ENCODE data around the gene FGD3.

Gene FGD3

GRCh38 chr9:93049491-93049890 lies 102.2 kb downstream of the FGD3 start:
- H3K4me1 ChIP-seq (ENCODE audit: insufficient read depth, poor library complexity, severe bottlenecking): no peaks in the 10 kb centered on the region
- TF ChIP-seq, protein P1, sequence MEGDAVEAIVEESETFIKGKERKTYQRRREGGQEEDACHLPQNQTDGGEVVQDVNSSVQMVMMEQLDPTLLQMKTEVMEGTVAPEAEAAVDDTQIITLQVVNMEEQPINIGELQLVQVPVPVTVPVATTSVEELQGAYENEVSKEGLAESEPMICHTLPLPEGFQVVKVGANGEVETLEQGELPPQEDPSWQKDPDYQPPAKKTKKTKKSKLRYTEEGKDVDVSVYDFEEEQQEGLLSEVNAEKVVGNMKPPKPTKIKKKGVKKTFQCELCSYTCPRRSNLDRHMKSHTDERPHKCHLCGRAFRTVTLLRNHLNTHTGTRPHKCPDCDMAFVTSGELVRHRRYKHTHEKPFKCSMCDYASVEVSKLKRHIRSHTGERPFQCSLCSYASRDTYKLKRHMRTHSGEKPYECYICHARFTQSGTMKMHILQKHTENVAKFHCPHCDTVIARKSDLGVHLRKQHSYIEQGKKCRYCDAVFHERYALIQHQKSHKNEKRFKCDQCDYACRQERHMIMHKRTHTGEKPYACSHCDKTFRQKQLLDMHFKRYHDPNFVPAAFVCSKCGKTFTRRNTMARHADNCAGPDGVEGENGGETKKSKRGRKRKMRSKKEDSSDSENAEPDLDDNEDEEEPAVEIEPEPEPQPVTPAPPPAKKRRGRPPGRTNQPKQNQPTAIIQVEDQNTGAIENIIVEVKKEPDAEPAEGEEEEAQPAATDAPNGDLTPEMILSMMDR (IDR thresholded peaks at IDR 0.05; ENCODE audit: poor library complexity, severe bottlenecking): no peak
- H3K4me3 ChIP-seq (ENCODE audit: severe bottlenecking): no peak overlapping the region
- no peaks in the 10 kb centered on the region for H3K9me3 ChIP-seq (ENCODE audit: severe bottlenecking)
- no peaks in the 10 kb centered on the region for H3K36me3 ChIP-seq (ENCODE audit: low read depth)
- no peak overlapping the region for H3K27ac ChIP-seq (ENCODE audit: poor library complexity, severe bottlenecking)
- no peaks in the 10 kb centered on the region for H3K27me3 ChIP-seq (ENCODE audit: insufficient read depth, poor library complexity, severe bottlenecking)
- peak; percentile 16 for DNase-seq (ENCODE audit: low spot score)
- ATAC-seq (ENCODE audit: low read depth): no peak

DNA sequence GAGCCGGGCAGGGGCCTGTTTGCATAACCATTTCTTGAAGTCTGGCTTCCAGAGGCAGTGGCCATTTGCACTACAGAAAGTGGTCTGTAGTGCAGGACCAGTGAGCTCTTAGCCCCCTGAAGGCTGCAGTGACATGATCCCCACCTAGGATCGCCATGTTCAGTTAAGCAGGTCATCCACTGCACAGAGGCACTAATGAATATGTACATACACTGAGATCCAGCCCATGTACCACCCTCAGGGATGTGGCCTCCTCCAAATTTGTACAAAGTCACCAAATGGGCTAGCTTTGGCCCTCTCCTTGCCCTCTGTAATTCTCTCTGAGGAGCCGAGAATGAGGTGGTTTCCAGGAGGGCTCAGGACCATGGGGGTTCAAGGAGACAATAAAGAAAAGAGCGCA lies 102.9 kb downstream of the FGD3 start:
- no peak for DNase-seq (ENCODE audit: low spot score)
- no peaks in the 10 kb centered on the region for H3K4me1 ChIP-seq (ENCODE audit: insufficient read depth, poor library complexity, severe bottlenecking)

GRCh38 chr9:93051680-93052089 lies 104.4 kb downstream of the FGD3 start:
- DNase-seq (ENCODE audit: low spot score) (peak; percentile 43), ATAC-seq (ENCODE audit: low read depth) (no peak)
- Histone ChIP-seq H3K4me1 (ENCODE audit: insufficient read depth, poor library complexity, severe bottlenecking) (no peaks in the 10 kb centered on the region), H3K27me3 (ENCODE audit: insufficient read depth, poor library complexity, severe bottlenecking) (no peaks in the 10 kb centered on the region), H3K27ac (ENCODE audit: poor library complexity, severe bottlenecking) (no peak overlapping the region), H3K36me3 (ENCODE audit: low read depth) (no peaks in the 10 kb centered on the region), H3K9me3 (ENCODE audit: severe bottlenecking) (no peaks in the 10 kb centered on the region), H3K4me3 (ENCODE audit: severe bottlenecking) (no peak overlapping the region)
- TF ChIP-seq, protein P1 (IDR thresholded peaks at IDR 0.05; ENCODE audit: poor library complexity, severe bottlenecking): no peak

More for the DNA sequence above, 102.9 kb downstream of the FGD3 start:
- Histone ChIP-seq H3K4me3 (ENCODE audit: severe bottlenecking) (no peak overlapping the region), H3K27ac (ENCODE audit: poor library complexity, severe bottlenecking) (no peak overlapping the region), H3K9me3 (ENCODE audit: severe bottlenecking) (no peaks in the 10 kb centered on the region), H3K27me3 (ENCODE audit: insufficient read depth, poor library complexity, severe bottlenecking) (no peaks in the 10 kb centered on the region), H3K36me3 (ENCODE audit: low read depth) (no peaks in the 10 kb centered on the region)
- TF ChIP-seq, protein P1 (IDR thresholded peaks at IDR 0.05; ENCODE audit: poor library complexity, severe bottlenecking): no peak
- no peak for ATAC-seq (ENCODE audit: low read depth)

- no peak overlapping the region for H3K4me3 ChIP-seq (ENCODE audit: severe bottlenecking)
- TF ChIP-seq, protein P1 (IDR thresholded peaks at IDR 0.05; ENCODE audit: poor library complexity, severe bottlenecking): no peak
- no peaks in the 10 kb centered on the region for H3K27me3 ChIP-seq (ENCODE audit: insufficient read depth, poor library complexity, severe bottlenecking)
- H3K9me3 ChIP-seq (ENCODE audit: severe bottlenecking): no peaks in the 10 kb centered on the region
- peak; percentile 34 for DNase-seq (ENCODE audit: low spot score)
- no peak overlapping the region for H3K27ac ChIP-seq (ENCODE audit: poor library complexity, severe bottlenecking)
- no peaks in the 10 kb centered on the region for H3K36me3 ChIP-seq (ENCODE audit: low read depth)
- no peaks in the 10 kb centered on the region for H3K4me1 ChIP-seq (ENCODE audit: insufficient read depth, poor library complexity, severe bottlenecking)
- no peak for ATAC-seq (ENCODE audit: low read depth)
These were observed 105.6 kb downstream of the FGD3 start for GRCh38 chr9:93052791-93053540.

- H3K27ac ChIP-seq (ENCODE audit: poor library complexity, severe bottlenecking): no peak overlapping the region
- no peaks in the 10 kb centered on the region for H3K27me3 ChIP-seq (ENCODE audit: insufficient read depth, poor library complexity, severe bottlenecking)
- peak; percentile 19 for DNase-seq (ENCODE audit: low spot score)
- TF ChIP-seq, protein P1 (IDR thresholded peaks at IDR 0.05; ENCODE audit: poor library complexity, severe bottlenecking): no peak
- ATAC-seq (ENCODE audit: low read depth): no peak
- H3K9me3 ChIP-seq (ENCODE audit: severe bottlenecking): no peaks in the 10 kb centered on the region
- no peaks in the 10 kb centered on the region for H3K4me1 ChIP-seq (ENCODE audit: insufficient read depth, poor library complexity, severe bottlenecking)
- H3K4me3 ChIP-seq (ENCODE audit: severe bottlenecking): no peak overlapping the region
- H3K36me3 ChIP-seq (ENCODE audit: low read depth): no peaks in the 10 kb centered on the region
These were observed 106.5 kb downstream of the FGD3 start for GRCh38 chr9:93053781-93054331.

All from RWPE2 (cell line).